ENCODE data around the gene LRRC4C. TPM values are rescaled to one million over a fixed set of nuclear protein-coding genes. Genes with fewer than 3 reads are reported as not detected.

The LRRC4C gene
- polyA plus RNA-seq, result 3.9 TPM
- long read RNA-seq, donor 1, full-length matches to known transcripts, result 2 of 2 reads
- long read RNA-seq, donor 1, partial matches to known transcripts, result 0 of 2 reads
- long read RNA-seq, donor 1, other reads (novel, unspliced or antisense), result 0 of 2 reads
- long read RNA-seq, donor 2, partial matches to known transcripts, result 0 of 1 reads
- long read RNA-seq, donor 2, other reads (novel, unspliced or antisense), result 0 of 1 reads
- long read RNA-seq, donor 3, result 0 reads
- long read RNA-seq, donor 4, result 0 reads
- long read RNA-seq, donor 5, result 0 reads
- long read RNA-seq, donor 6, result 0 reads
- long read RNA-seq, donor 7, result 0 reads
- long read RNA-seq, donor 8, result 0 reads
- long read RNA-seq, donor 9, full-length matches to known transcripts, result 2 of 2 reads
- long read RNA-seq, donor 9, partial matches to known transcripts, result 0 of 2 reads
- long read RNA-seq, donor 9, other reads (novel, unspliced or antisense), result 0 of 2 reads
- long read RNA-seq, donor 10, result 0 reads
- long read RNA-seq, donor 11, partial matches to known transcripts, result 0 of 1 reads
- long read RNA-seq, donor 11, other reads (novel, unspliced or antisense), result 0 of 1 reads

- Histone ChIP-seq H3K4me1 (ENCODE audit: control insufficient read depth, insufficient read depth, low read length) (no peaks in the 10 kb centered on the region), H3K27ac (ENCODE audit: low read length) (no peak within 1 kb of the TSS), H3K36me3 (ENCODE audit: control insufficient read depth, insufficient read depth, low read length) (no peaks in the 10 kb centered on the region), H3K27me3 (ENCODE audit: control insufficient read depth, insufficient read depth, low read length) (peaks cover 38% of the 10 kb centered on the region), H3K4me3 (ENCODE audit: low read length) (no peak within 1 kb of the TSS), H3K9me3 (ENCODE audit: control insufficient read depth, low read depth, low read length) (no peaks in the 10 kb centered on the region)
- peak in 1 of 2 donors; percentile 6 for DNase-seq
- no CpG with 5 or more reads among the region's 22 CpGs for WGBS (ENCODE audit: insufficient coverage, low lambda C conversion rate)
These were observed at the start of gene LRRC4C for GRCh38 chr11:41459465-41460401. Gene LRRC4C (minus strand): TSS chr11:41459652.

GRCh38 chr11:41508121-41508520, 48.7 kb upstream of the LRRC4C start:
- no peaks in the 10 kb centered on the region for H3K36me3 ChIP-seq (ENCODE audit: control insufficient read depth, insufficient read depth, low read length)

GRCh38 chr11:41499429-41499828, 40.0 kb upstream of the LRRC4C start:
- Histone ChIP-seq H3K36me3 (ENCODE audit: control insufficient read depth, insufficient read depth, low read length) (no peaks in the 10 kb centered on the region), H3K4me3 (ENCODE audit: low read length) (no peak overlapping the region), H3K27ac (ENCODE audit: low read length) (no peak overlapping the region), H3K9me3 (ENCODE audit: control insufficient read depth, low read depth, low read length) (no peaks in the 10 kb centered on the region), H3K27me3 (ENCODE audit: control insufficient read depth, insufficient read depth, low read length) (no peaks in the 10 kb centered on the region), H3K4me1 (ENCODE audit: control insufficient read depth, insufficient read depth, low read length) (no peaks in the 10 kb centered on the region)
- DNase-seq, result no peak
- WGBS (ENCODE audit: insufficient coverage, low lambda C conversion rate), result 50% methylated on average over 1 of the region's 3 CpGs

More at GRCh38 chr11:41508121-41508520, 48.7 kb upstream of the LRRC4C start:
- no peak overlapping the region for H3K27ac ChIP-seq (ENCODE audit: low read length)
- DNase-seq, result no peak
- no peaks in the 10 kb centered on the region for H3K27me3 ChIP-seq (ENCODE audit: control insufficient read depth, insufficient read depth, low read length)
- no peak overlapping the region for H3K4me3 ChIP-seq (ENCODE audit: low read length)
- H3K9me3 ChIP-seq (ENCODE audit: control insufficient read depth, low read depth, low read length), result no peaks in the 10 kb centered on the region
- no peaks in the 10 kb centered on the region for H3K4me1 ChIP-seq (ENCODE audit: control insufficient read depth, insufficient read depth, low read length)
- 100% methylated on average over 1 of the region's 1 CpG for WGBS (ENCODE audit: insufficient coverage, low lambda C conversion rate)

- 17% methylated on average over 1 of the region's 1 CpG for WGBS (ENCODE audit: insufficient coverage, low lambda C conversion rate)
- Histone ChIP-seq H3K4me3 (ENCODE audit: low read length) (no peak overlapping the region), H3K9me3 (ENCODE audit: control insufficient read depth, low read depth, low read length) (no peaks in the 10 kb centered on the region), H3K4me1 (ENCODE audit: control insufficient read depth, insufficient read depth, low read length) (no peaks in the 10 kb centered on the region), H3K36me3 (ENCODE audit: control insufficient read depth, insufficient read depth, low read length) (no peaks in the 10 kb centered on the region), H3K27ac (ENCODE audit: low read length) (no peak overlapping the region), H3K27me3 (ENCODE audit: control insufficient read depth, insufficient read depth, low read length) (no peaks in the 10 kb centered on the region)
- no peak for DNase-seq
These were observed 39.3 kb upstream of the LRRC4C start for GRCh38 chr11:41498726-41499125.

- Histone ChIP-seq H3K27ac (ENCODE audit: low read length) (no peak overlapping the region), H3K36me3 (ENCODE audit: control insufficient read depth, insufficient read depth, low read length) (no peaks in the 10 kb centered on the region), H3K9me3 (ENCODE audit: control insufficient read depth, low read depth, low read length) (no peaks in the 10 kb centered on the region), H3K4me3 (ENCODE audit: low read length) (no peak overlapping the region), H3K4me1 (ENCODE audit: control insufficient read depth, insufficient read depth, low read length) (no peaks in the 10 kb centered on the region), H3K27me3 (ENCODE audit: control insufficient read depth, insufficient read depth, low read length) (no peaks in the 10 kb centered on the region)
- WGBS (ENCODE audit: insufficient coverage, low lambda C conversion rate), result 20% methylated on average over 1 of the region's 2 CpGs
- no peak for DNase-seq
These were observed 38.5 kb upstream of the LRRC4C start for GRCh38 chr11:41497974-41498373.

- no peaks in the 10 kb centered on the region for H3K4me1 ChIP-seq (ENCODE audit: control insufficient read depth, insufficient read depth, low read length)
- no peaks in the 10 kb centered on the region for H3K36me3 ChIP-seq (ENCODE audit: control insufficient read depth, insufficient read depth, low read length)
- H3K27ac ChIP-seq (ENCODE audit: low read length), result no peak overlapping the region
- no peaks in the 10 kb centered on the region for H3K9me3 ChIP-seq (ENCODE audit: control insufficient read depth, low read depth, low read length)
- H3K27me3 ChIP-seq (ENCODE audit: control insufficient read depth, insufficient read depth, low read length), result no peaks in the 10 kb centered on the region
- no peak overlapping the region for H3K4me3 ChIP-seq (ENCODE audit: low read length)
- DNase-seq, result peak in 1 of 2 donors; percentile 10
- WGBS (ENCODE audit: insufficient coverage, low lambda C conversion rate), result no CpG with 5 or more reads among the region's 1 CpG
These were observed 35.3 kb upstream of the LRRC4C start for GRCh38 chr11:41494716-41495115.

- no peak for DNase-seq
- Histone ChIP-seq H3K27me3 (ENCODE audit: control insufficient read depth, insufficient read depth, low read length) (no peaks in the 10 kb centered on the region), H3K4me1 (ENCODE audit: control insufficient read depth, insufficient read depth, low read length) (no peaks in the 10 kb centered on the region), H3K4me3 (ENCODE audit: low read length) (no peak overlapping the region), H3K36me3 (ENCODE audit: control insufficient read depth, insufficient read depth, low read length) (no peaks in the 10 kb centered on the region), H3K9me3 (ENCODE audit: control insufficient read depth, low read depth, low read length) (no peaks in the 10 kb centered on the region), H3K27ac (ENCODE audit: low read length) (no peak overlapping the region)
- WGBS (ENCODE audit: insufficient coverage, low lambda C conversion rate), result no CpG with 5 or more reads among the region's 2 CpGs
These were observed 27.0 kb upstream of the LRRC4C start for GRCh38 chr11:41486424-41486823.

- no peaks in the 10 kb centered on the region for H3K9me3 ChIP-seq (ENCODE audit: control insufficient read depth, low read depth, low read length)
- no peak overlapping the region for H3K27ac ChIP-seq (ENCODE audit: low read length)
- WGBS (ENCODE audit: insufficient coverage, low lambda C conversion rate), result no CpG with 5 or more reads among the region's 3 CpGs
- H3K36me3 ChIP-seq (ENCODE audit: control insufficient read depth, insufficient read depth, low read length), result no peaks in the 10 kb centered on the region
- H3K27me3 ChIP-seq (ENCODE audit: control insufficient read depth, insufficient read depth, low read length), result no peaks in the 10 kb centered on the region
- no peak for DNase-seq
- no peak overlapping the region for H3K4me3 ChIP-seq (ENCODE audit: low read length)
- no peaks in the 10 kb centered on the region for H3K4me1 ChIP-seq (ENCODE audit: control insufficient read depth, insufficient read depth, low read length)
These were observed 24.5 kb upstream of the LRRC4C start for GRCh38 chr11:41483956-41484355.

- Histone ChIP-seq H3K36me3 (ENCODE audit: control insufficient read depth, insufficient read depth, low read length) (no peaks in the 10 kb centered on the region), H3K4me1 (ENCODE audit: control insufficient read depth, insufficient read depth, low read length) (no peaks in the 10 kb centered on the region), H3K4me3 (ENCODE audit: low read length) (no peak overlapping the region), H3K27ac (ENCODE audit: low read length) (no peak overlapping the region), H3K27me3 (ENCODE audit: control insufficient read depth, insufficient read depth, low read length) (no peaks in the 10 kb centered on the region), H3K9me3 (ENCODE audit: control insufficient read depth, low read depth, low read length) (no peaks in the 10 kb centered on the region)
- no peak for DNase-seq
- no CpG with 5 or more reads among the region's 1 CpG for WGBS (ENCODE audit: insufficient coverage, low lambda C conversion rate)
These were observed 19.7 kb upstream of the LRRC4C start for GRCh38 chr11:41479179-41479578.

- no CpG with 5 or more reads among the region's 1 CpG for WGBS (ENCODE audit: insufficient coverage, low lambda C conversion rate)
- no peak overlapping the region for H3K4me3 ChIP-seq (ENCODE audit: low read length)
- no peaks in the 10 kb centered on the region for H3K36me3 ChIP-seq (ENCODE audit: control insufficient read depth, insufficient read depth, low read length)
- no peak overlapping the region for H3K27ac ChIP-seq (ENCODE audit: low read length)
- H3K27me3 ChIP-seq (ENCODE audit: control insufficient read depth, insufficient read depth, low read length), result peaks cover 34% of the 10 kb centered on the region
- H3K4me1 ChIP-seq (ENCODE audit: control insufficient read depth, insufficient read depth, low read length), result no peaks in the 10 kb centered on the region
- H3K9me3 ChIP-seq (ENCODE audit: control insufficient read depth, low read depth, low read length), result no peaks in the 10 kb centered on the region
- no peak for DNase-seq
These were observed 1.7 kb upstream of the LRRC4C start for GRCh38 chr11:41461057-41461681.

Measured in large intestine (tissue), 12 donors.